AG09319 (cell line): ENCODE data around the gene SERPINA1.

Experiments
- DNase-seq: peaks from one replicate; pipeline ENCODE4 v3.0.0-alpha.2; 2010; ENCODE audit warnings: low read depth; ENCODE audit errors: extremely low read depth
- CTCF ChIP-seq: IDR thresholded peaks from 2 replicates; pipeline ENCODE4 v1.5.1; 2011; ENCODE audit warnings: low read depth, mild to moderate bottlenecking, inconsistent platforms, low read length, moderate library complexity

Gene SERPINA1

GRCh38 chr14:94367347-94368242, 20.8 kb downstream of the SERPINA1 start:
- no peak for TF ChIP-seq CTCF
- no peak for DNase-seq

- DNase-seq = no peak
- TF ChIP-seq CTCF = no peak
Measured at GRCh38 chr14:94366146-94366915, 22.1 kb downstream of the SERPINA1 start, which contains the start of gene SERPINA2. TSS of gene SERPINA2 (minus strand) at chr14:94366698.

- no peak for TF ChIP-seq CTCF
- no peak for DNase-seq
Measured at GRCh38 chr14:94365624-94366023, 22.8 kb downstream of the SERPINA1 start.

- DNase-seq = no peak
- no peak for TF ChIP-seq CTCF
Measured at GRCh38 chr14:94364964-94365363, 23.4 kb downstream of the SERPINA1 start.

- no peak for TF ChIP-seq CTCF
- no peak for DNase-seq
Measured at GRCh38 chr14:94364037-94364436, 24.4 kb downstream of the SERPINA1 start.

GRCh38 chr14:94363151-94363624, 25.2 kb downstream of the SERPINA1 start:
- no peak for TF ChIP-seq CTCF
- DNase-seq = no peak
